Astrocyte of the cerebellum (primary cell): ENCODE results near the gene BBS2.

ENCODE experiments used
- DNase-seq: peaks from one replicate; pipeline ENCODE4 v3.0.0-alpha.2; 2011; ENCODE audit warnings: low read depth
- H3K4me3 ChIP-seq: 2 replicates; pipeline ENCODE4 v1.5.1; 2011; ENCODE audit warnings: mild to moderate bottlenecking, low read depth, low read length, moderate library complexity
- in situ Hi-C: cut with HindIII; loops from 2 replicates; pipeline ENCODE4 v1.10.0; 2017; ENCODE audit warnings: low sequenced_read_pairs
- TF ChIP-seq, protein P1 (sequence below): IDR thresholded peaks from 2 replicates; pipeline ENCODE4 v1.5.1; 2012; ENCODE audit warnings: low read length, low read depth, moderate library complexity, mild to moderate bottlenecking; ENCODE audit errors: missing control alignments

BBS2 gene

DNA sequence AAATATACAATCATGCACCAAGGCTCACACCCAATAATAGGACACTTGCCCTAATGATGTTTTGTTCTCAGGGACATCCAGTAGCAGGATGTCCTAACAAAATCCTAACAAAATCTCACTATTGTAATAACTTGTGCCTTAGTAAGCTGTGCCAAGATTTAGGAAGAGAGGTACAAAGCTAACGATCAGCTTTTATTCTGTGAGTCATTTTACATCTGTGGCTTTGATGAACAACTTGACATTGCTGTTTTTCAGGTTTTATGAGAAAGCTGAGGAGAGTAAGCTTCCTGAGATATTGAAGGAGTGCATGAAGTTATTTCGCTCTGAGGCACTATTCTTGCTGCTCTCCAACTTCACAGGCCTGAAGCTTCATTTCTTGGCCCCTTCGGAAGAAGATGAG lies 49.6 kb downstream of the BBS2 start:
- no peak overlapping the region for H3K4me3 ChIP-seq
- no peak for DNase-seq
- TF ChIP-seq, protein P1, sequence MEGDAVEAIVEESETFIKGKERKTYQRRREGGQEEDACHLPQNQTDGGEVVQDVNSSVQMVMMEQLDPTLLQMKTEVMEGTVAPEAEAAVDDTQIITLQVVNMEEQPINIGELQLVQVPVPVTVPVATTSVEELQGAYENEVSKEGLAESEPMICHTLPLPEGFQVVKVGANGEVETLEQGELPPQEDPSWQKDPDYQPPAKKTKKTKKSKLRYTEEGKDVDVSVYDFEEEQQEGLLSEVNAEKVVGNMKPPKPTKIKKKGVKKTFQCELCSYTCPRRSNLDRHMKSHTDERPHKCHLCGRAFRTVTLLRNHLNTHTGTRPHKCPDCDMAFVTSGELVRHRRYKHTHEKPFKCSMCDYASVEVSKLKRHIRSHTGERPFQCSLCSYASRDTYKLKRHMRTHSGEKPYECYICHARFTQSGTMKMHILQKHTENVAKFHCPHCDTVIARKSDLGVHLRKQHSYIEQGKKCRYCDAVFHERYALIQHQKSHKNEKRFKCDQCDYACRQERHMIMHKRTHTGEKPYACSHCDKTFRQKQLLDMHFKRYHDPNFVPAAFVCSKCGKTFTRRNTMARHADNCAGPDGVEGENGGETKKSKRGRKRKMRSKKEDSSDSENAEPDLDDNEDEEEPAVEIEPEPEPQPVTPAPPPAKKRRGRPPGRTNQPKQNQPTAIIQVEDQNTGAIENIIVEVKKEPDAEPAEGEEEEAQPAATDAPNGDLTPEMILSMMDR = no peak
- in situ Hi-C loops = no loop called here

DNA sequence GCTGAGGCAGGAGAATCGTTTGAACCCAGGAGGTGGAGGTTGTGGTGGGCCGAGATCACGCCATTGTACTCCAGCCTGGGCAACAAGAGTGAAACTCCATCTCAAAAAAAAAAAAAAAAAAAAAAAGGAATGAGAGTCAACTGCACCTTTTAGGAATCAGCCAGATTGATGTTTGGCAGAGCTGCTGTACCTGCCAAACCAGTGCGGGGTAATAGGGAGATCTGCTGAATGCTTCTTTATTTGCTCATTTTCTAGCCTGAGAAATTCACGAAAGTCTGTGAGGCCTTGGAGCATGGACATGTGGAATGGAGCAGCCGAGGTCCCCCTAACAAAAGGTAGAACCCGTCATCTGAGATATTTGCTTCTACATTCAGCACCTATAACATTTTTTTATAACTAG lies 50.1 kb downstream of the BBS2 start:
- TF ChIP-seq, protein P1 = no peak

GRCh38 chr16:56468800-56469199 lies 51.0 kb downstream of the BBS2 start:
- TF ChIP-seq, protein P1 = no peak
- in situ Hi-C loops = no loop called here

More for the DNA sequence above, 50.1 kb downstream of the BBS2 start:
- no peak for DNase-seq
- no peak overlapping the region for H3K4me3 ChIP-seq
- in situ Hi-C loops = no loop called here

DNA sequence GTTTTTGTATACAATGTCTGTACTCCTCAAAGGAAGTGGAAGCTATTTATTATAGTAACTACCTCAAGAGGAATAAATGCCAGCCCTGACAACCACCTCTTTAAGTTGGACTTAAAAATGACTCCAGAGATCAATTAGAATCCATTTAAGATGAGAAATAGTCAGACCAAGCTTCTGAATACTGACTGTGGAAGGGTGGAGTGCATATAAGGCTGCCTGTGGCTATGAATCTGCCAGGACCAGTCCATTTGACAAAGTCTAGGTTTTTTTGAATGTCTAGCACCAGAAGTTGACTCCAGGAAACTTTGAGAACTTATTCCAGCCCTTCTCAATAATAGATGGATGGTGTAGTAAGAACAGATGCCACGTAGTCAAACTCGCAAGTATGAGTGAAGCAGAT lies 53.5 kb downstream of the BBS2 start:
- in situ Hi-C loops = no loop called here
- DNase-seq = no peak
- H3K4me3 ChIP-seq = no peak overlapping the region
- TF ChIP-seq, protein P1 = no peak

More at GRCh38 chr16:56468800-56469199, 51.0 kb downstream of the BBS2 start:
- no peak overlapping the region for H3K4me3 ChIP-seq
- DNase-seq = no peak

- no peak overlapping the region for H3K4me3 ChIP-seq
- TF ChIP-seq, protein P1 = no peak
- in situ Hi-C loops = no loop called here
- no peak for DNase-seq
Observed at GRCh38 chr16:56463153-56463552, 56.7 kb downstream of the BBS2 start.

GRCh38 chr16:56462064-56462796 lies 57.6 kb downstream of the BBS2 start:
- in situ Hi-C loops = no loop called here
- TF ChIP-seq, protein P1 = no peak
- H3K4me3 ChIP-seq = no peak overlapping the region
- no peak for DNase-seq

- TF ChIP-seq, protein P1 = no peak
- in situ Hi-C loops = no loop called here
- no peak for DNase-seq
- H3K4me3 ChIP-seq = no peak overlapping the region
Observed at GRCh38 chr16:56460101-56460500, 59.7 kb downstream of the BBS2 start.
